GM21529 (cell line): ENCODE data around the gene RCVRN.

ENCODE experiments used
- ATAC-seq: cut with Tn5 transposase; IDR thresholded peaks from one replicate; pipeline ENCODE4 v1.9.1; 2021; ENCODE audit not compliant: unreplicated experiment

RCVRN gene

DNA sequence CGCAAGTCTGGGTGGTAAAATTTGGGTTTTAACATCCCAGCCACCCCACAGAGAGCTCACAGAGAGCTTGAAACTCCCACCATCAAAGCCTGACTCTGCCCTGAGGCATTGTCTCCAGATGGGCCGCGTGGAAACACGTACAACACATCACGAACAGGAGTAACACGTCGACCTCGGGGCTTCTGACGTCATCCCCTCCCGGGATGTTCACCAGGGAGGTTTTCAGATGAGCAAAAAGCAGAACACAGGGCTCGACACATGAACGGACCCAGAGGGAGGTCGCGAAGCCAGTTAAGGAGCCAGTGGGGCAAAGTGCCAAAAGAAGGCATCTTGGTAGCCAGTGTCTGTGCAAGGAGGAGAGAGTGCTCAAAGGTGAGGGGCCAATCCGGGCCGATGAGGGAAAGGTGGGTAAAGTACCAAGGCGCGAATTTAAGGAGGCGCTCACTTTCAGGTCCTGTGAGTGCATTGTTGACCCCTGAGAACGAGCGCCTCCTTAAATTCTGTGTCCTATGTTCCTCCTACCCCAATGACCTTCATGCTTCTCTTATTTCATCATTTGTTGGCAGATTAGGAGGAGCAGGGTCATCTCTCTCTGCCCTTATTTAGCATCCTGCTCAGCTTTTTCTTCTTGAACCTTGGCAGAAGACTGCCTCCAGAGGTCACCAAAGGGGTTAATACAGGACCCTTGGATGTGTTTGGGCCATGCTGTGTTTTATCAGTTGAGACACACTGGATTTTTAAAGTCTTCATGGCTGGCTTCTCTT, 5.6 kb downstream of the RCVRN start:
- ATAC-seq = no peak

- no peak for ATAC-seq
Observed at GRCh38 chr17:9898812-9899211, 6.3 kb downstream of the RCVRN start.

DNA sequence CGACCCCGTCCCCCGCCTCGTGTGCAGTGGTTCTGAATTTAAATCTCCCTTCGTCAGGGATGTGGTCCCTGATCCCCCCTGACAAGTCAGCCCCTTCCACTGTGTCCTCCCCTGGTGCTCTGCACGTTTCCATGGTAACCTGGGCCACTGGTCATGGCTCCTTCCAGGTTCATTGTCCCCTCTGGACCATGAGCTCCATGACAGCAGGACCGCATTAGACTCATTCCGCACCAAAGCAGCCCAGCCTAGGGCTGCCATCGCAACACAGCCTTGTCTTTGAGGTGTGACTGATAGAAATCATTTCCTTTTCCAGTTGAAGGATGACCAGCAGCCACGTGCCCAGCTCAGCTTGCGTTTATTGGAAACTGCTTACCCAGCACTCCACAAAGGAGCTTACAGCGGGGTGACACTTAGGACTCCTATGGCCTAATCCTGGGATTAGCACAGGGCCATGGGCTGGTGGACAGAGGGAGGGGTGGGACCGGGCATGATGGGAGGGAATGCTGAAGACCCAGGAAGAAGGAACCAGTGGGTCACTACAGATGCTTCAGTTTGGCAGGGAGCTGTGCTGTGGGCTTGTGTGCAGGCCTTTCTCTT, 7.6 kb downstream of the RCVRN start:
- ATAC-seq = no peak

- no peak for ATAC-seq
Observed at GRCh38 chr17:9895923-9896322, 9.1 kb downstream of the RCVRN start.

- ATAC-seq = no peak
Observed at GRCh38 chr17:9894231-9894630, 10.8 kb downstream of the RCVRN start.

DNA sequence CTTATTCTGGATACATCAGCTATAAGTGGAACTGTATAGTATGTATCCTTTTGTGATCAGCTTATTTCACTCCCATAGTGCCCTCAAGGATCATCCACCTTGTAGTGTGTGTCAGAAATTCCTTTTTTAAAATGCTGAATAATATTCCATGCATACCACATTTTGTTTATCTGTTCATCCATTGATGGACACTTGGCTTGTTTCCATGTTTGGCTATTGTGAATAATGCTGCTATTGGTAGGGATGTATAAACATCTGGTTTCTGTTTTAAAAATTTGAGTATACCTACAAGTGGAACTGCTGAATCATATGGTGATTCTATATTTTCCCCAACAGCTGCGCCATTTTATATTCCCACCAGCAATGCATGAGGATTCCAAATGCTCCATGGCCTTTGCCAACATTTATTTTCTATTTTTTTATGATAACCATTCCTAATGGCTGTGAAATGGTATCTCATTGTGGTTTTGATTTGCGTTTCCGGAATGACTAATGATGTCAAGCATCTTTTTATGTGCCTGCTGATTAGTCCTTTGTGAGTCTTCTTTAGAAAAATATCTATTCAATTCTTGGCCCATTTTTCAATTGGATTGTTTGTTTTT, 11.6 kb downstream of the RCVRN start:
- no peak for ATAC-seq

GRCh38 chr17:9890124-9890523, 14.9 kb downstream of the RCVRN start:
- ATAC-seq = no peak

- ATAC-seq = no peak
Observed at GRCh38 chr17:9887508-9887907, 17.6 kb downstream of the RCVRN start.

DNA sequence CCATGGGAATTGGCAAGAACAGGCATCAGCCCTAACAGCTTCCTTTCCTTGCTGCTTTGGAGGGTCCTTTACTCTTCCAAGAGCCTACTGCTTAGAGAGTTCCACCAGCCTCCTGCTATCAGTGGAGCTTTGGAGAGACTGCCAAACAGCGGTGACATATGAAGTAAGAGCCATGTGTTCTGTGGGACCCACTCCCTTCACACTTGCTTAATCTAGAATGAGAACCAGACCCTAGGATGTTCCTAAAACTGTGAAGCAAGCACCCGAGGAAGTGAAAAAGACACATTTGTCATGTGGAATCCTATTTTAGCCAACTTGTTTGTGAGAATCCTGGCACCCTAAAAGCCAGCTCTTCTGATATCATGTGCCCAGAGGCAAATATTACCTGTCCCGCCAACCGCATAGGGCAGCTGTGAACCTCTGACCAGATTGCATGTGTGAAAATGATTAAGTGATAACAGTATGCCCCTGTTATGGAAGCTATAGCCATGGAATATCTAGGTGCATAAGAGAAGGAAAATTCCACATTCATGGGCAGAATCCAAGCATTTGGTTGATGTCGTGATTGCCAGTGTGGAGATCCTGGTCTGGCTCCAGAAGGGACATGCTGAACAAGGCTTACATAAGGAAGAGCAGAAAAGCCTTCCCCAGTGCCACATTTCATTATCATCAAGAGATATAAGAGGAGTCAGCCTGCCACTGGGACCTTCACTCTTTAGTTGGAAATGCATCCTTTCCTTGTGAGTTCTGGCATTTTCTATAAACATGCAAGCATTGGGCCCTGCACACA, 18.7 kb downstream of the RCVRN start:
- ATAC-seq = no peak

DNA sequence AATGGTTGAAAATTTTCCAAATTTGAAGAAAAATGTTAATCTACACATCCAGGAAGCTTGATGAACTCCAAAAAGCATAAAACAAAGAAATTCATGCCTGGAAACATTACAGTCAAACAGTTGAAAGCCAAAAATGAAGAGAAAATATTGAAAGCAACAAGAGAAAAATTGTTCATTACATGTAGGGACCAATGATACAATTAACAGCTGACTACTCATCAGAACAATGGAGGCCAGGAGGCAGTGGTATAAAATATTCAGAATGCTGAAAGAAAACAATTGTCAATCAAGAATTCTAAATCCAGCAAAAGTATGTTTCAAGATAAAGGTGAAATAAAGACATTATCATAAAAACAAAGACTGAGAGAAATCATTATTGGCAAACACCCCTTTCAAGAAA, 21.6 kb downstream of the RCVRN start:
- no peak for ATAC-seq

DNA sequence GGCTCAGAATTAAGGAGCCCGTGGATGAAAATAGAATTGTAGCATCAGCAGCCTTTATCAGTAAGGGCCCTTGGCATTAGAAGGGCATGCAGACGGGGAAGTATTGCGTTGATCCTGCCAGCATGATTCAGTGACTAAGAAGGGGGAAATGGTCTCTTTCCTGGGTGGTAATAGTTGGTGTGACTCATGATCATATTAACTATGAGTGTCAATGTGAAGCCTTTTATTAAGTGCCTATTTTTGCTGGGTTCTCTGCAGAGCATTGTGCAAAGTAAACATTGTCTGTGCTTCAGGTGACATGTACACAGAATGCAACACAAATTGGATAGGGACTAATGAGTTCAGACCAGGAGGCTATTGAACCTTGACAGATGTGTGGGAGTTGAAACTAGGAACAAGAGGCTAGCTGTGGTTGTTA, 24.5 kb downstream of the RCVRN start:
- ATAC-seq = no peak

DNA sequence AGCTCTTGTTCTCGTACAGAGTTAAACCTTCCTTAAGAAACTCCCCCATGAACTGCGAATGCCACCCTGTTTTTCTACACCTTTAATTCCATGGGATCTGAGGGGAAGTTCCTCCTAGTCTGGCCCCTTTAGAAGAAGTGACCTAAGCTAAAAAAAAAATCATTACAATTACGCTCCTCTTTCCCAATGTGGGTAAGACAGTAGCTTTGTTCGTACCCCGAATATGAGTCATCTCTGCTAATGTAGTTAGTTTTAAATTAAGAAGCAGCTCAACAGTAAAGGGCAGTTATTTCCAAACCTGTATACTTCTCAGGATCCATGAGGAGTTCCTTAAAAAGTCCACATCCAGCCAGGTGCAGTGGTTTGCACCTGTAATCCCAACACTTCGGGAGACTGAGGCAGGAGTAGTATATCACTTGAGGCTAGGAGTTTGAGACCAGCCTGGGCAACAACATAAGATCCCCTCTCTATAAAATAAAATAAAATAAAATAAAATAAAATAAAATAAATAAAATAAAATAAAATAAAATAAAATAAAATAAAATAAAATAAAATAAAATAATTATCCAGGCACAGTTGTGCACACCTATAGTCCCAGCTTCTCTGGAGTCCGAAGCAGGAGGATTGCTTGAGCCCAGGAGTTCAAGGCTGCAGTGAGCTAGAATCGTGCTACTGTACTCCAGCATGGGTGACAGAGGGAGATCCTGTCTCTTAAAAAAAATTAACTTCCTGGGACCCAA, 26.1 kb downstream of the RCVRN start:
- ATAC-seq = no peak

DNA sequence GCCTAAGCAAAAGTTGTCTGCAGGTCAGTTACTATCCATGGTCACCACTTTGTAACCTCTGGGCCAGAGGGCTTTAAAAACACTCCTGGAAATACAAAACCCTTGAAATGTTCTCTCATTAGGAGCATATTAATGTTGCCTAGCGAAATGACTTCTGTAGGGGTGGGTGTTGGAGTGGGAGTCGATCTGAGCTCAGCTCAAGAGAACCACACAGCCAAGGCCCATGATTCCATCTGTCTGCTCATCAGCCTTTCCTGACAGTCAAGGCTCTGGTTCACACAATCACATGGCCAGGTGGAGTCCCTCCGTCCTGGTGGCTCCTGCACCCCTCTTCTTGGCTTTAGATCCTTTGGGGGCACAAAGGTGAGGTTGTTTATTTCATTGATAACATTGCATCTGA, 26.7 kb downstream of the RCVRN start:
- no peak for ATAC-seq

GRCh38 chr17:9875441-9875840, 29.6 kb downstream of the RCVRN start:
- ATAC-seq = no peak

DNA sequence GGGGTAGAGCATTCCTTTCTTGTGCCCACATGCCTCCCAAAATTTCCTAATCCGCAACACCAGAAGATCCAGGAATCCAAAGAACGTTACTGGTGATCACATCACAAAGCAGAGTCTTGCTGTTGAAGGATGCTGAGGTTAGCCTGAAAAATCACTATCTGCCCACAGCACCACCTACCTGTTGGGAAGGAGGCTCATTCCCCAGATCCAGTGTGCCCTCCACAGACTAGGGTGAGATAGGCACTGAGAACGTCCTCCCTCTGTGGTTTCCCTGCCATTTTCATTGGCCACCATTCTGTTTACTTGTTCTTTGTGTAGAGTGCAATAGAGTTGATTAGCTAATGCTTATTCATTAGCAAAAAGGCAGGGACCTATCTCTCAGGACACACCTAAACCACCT, 30.3 kb downstream of the RCVRN start:
- no peak for ATAC-seq

- ATAC-seq = no peak
Observed at GRCh38 chr17:9872852-9873251, 32.2 kb downstream of the RCVRN start.

GRCh38 chr17:9868552-9868951, 36.5 kb downstream of the RCVRN start:
- ATAC-seq = no peak

DNA sequence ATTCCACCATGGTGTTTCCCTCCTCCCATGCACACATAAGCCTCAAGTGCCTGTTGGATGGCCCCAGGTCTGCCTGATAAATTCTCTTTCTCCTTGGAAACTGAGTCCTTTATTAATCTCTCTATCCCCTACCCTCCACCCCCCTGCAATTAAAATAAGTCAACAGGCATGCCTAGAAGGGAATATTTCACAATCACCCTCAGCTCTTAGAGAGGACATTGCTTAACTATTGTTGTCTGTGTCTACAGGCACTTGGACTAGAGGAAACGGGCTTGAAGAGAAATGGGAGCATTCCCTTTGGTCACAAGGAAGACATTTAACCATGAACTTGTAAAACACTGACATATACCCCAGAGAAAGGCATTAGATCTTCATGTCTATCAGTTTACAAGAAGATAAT, 39.5 kb downstream of the RCVRN start:
- ATAC-seq = no peak

GRCh38 chr17:9862949-9863348, 42.1 kb downstream of the RCVRN start:
- ATAC-seq = no peak

- ATAC-seq = no peak
Observed at GRCh38 chr17:9862220-9862619, 42.9 kb downstream of the RCVRN start.

DNA sequence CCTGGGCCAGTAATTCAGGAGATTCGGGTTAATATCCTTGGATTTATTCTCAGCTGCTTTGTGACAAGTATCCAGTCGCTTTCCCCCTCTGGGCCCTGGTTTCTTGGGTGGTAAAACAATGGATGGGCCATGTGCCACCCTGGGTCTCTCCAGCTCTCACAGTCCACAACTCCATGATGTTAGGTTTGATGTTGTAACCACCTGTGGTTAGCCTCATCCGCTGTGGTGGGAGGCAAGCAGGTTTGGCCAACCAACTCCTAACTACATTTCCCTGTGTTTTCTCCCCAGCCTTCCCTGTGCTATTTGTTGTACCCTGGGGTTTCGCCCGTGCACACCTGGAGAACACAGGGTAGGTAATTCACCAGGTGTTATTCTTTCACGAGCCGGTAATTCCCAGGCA, 44.2 kb downstream of the RCVRN start:
- ATAC-seq = no peak
